HG02943 (cell line): ENCODE measurements around the gene NCS1.

ENCODE experiments used
- ATAC-seq: cut with Tn5 transposase; IDR thresholded peaks from one replicate; pipeline ENCODE4 v1.9.1; 2021; ENCODE audit warnings: mild to moderate bottlenecking, low read depth, moderate library complexity; ENCODE audit not compliant: unreplicated experiment

The NCS1 gene

GRCh38 chr9:130174025-130174424 is 1.8 kb downstream of the NCS1 start:
- no peak for ATAC-seq

- ATAC-seq = no peak
These were observed 2.7 kb downstream of the NCS1 start for GRCh38 chr9:130174920-130175321.

GRCh38 chr9:130175355-130175754 is 3.2 kb downstream of the NCS1 start:
- no peak for ATAC-seq

- no peak for ATAC-seq
These were observed 4.6 kb downstream of the NCS1 start for GRCh38 chr9:130176760-130177159.

- ATAC-seq = no peak
These were observed 5.9 kb downstream of the NCS1 start for GRCh38 chr9:130177898-130178805.

GRCh38 chr9:130179331-130179907 is 7.2 kb downstream of the NCS1 start:
- ATAC-seq = no peak

GRCh38 chr9:130180516-130180915 is 8.3 kb downstream of the NCS1 start:
- ATAC-seq = no peak

GRCh38 chr9:130181678-130182380 is 9.6 kb downstream of the NCS1 start:
- ATAC-seq = no peak

- no peak for ATAC-seq
These were observed 10.2 kb downstream of the NCS1 start for GRCh38 chr9:130182381-130182909.

- no peak for ATAC-seq
These were observed 11.0 kb downstream of the NCS1 start for GRCh38 chr9:130183133-130183762.

GRCh38 chr9:130185017-130185416 is 12.8 kb downstream of the NCS1 start:
- no peak for ATAC-seq

GRCh38 chr9:130185490-130186031 is 13.4 kb downstream of the NCS1 start:
- ATAC-seq = no peak

- ATAC-seq = no peak
These were observed 13.8 kb downstream of the NCS1 start for GRCh38 chr9:130186051-130186450.

GRCh38 chr9:130186839-130187522 is 14.8 kb downstream of the NCS1 start:
- ATAC-seq = no peak

- no peak for ATAC-seq
These were observed 15.3 kb downstream of the NCS1 start for GRCh38 chr9:130187523-130187846.

- ATAC-seq = no peak
These were observed 16.8 kb downstream of the NCS1 start for GRCh38 chr9:130188860-130189481.

- ATAC-seq = no peak
These were observed 17.6 kb downstream of the NCS1 start for GRCh38 chr9:130189840-130190239.

- ATAC-seq = no peak
These were observed 19.0 kb downstream of the NCS1 start for GRCh38 chr9:130191068-130191748.

GRCh38 chr9:130191749-130192120 is 19.5 kb downstream of the NCS1 start:
- ATAC-seq = no peak
